Retinal pigment epithelial cell (primary cell): Measurements from ENCODE around the gene UNC13C.

ENCODE experiments used
- DNase-seq: peaks from one replicate; pipeline ENCODE4 v3.0.0-alpha.2; 2010; ENCODE audit warnings: low read depth
- H3K4me3 ChIP-seq: 2 replicates; pipeline ENCODE4 v1.5.1; 2011; ENCODE audit warnings: mild to moderate bottlenecking, low read length, control low read depth, moderate library complexity
- TF ChIP-seq, protein P1 (sequence below): conservative IDR thresholded peaks from 2 replicates; pipeline ENCODE4 v1.5.1; 2011; ENCODE audit warnings: low read depth, low read length, control low read depth, inconsistent platforms

Gene UNC13C

DNA sequence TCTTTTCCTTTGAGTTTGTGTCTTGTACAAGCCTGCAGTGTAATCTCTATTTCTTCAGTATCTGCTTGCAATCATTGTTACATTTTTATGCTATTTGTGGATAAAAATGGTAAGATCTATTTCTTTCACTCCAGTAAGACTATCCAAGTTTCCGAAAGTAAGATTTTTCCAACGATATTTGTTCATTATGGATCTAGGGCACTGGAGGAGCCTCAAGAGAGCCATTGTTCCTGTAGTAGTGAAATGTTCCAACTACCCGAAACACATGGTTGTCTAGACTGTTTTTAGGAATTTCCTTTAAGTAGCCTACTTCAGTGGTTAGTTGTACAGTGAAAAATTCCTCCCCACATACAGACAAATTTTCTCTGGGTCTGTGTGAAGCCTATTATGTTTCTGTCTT is 621.1 kb downstream of the UNC13C start:
- TF ChIP-seq, protein P1, sequence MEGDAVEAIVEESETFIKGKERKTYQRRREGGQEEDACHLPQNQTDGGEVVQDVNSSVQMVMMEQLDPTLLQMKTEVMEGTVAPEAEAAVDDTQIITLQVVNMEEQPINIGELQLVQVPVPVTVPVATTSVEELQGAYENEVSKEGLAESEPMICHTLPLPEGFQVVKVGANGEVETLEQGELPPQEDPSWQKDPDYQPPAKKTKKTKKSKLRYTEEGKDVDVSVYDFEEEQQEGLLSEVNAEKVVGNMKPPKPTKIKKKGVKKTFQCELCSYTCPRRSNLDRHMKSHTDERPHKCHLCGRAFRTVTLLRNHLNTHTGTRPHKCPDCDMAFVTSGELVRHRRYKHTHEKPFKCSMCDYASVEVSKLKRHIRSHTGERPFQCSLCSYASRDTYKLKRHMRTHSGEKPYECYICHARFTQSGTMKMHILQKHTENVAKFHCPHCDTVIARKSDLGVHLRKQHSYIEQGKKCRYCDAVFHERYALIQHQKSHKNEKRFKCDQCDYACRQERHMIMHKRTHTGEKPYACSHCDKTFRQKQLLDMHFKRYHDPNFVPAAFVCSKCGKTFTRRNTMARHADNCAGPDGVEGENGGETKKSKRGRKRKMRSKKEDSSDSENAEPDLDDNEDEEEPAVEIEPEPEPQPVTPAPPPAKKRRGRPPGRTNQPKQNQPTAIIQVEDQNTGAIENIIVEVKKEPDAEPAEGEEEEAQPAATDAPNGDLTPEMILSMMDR = no peak
- H3K4me3 ChIP-seq = no peak overlapping the region
- no peak for DNase-seq

DNA sequence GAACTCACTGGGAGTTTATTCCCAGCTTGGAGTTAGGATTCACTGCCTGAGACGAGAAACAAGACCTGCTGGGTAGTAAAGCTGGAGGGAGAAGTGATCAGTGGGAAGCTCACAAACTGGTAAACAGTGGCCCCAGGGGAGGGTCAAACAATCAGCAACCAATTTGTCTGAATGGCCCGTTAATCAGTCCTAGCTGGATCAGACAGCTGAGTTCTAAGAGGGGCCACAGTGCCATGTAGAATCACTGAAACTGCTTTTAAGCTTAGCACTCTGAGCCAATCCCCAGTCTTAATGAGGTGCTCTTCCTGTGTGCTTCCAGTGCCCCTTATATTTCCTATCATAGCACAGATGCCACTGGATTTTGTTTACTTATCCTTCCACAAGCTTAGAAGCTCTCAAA is 626.8 kb downstream of the UNC13C start:
- no peak for DNase-seq
- TF ChIP-seq, protein P1 = no peak
- no peak overlapping the region for H3K4me3 ChIP-seq

DNA sequence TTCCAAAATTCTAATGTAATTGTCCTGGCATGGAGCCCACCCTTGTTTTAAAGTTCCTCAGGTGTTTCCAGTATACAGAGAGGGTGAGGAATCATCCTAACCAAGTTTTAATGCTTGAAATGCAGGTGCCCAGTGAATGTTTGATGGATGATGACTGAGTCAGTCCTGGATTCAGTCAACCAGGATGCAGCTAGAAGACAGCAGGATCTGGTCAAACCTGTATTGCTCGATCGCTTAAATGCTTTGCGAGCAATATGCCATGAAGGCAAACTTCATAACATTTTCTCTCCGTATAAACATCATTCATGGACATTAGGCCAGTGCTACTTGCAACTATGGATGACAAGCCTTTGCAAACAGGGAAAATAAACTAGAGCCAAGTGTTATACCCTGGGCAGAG is 627.3 kb downstream of the UNC13C start:
- TF ChIP-seq, protein P1 = no peak
- DNase-seq = no peak
- H3K4me3 ChIP-seq = no peak overlapping the region

DNA sequence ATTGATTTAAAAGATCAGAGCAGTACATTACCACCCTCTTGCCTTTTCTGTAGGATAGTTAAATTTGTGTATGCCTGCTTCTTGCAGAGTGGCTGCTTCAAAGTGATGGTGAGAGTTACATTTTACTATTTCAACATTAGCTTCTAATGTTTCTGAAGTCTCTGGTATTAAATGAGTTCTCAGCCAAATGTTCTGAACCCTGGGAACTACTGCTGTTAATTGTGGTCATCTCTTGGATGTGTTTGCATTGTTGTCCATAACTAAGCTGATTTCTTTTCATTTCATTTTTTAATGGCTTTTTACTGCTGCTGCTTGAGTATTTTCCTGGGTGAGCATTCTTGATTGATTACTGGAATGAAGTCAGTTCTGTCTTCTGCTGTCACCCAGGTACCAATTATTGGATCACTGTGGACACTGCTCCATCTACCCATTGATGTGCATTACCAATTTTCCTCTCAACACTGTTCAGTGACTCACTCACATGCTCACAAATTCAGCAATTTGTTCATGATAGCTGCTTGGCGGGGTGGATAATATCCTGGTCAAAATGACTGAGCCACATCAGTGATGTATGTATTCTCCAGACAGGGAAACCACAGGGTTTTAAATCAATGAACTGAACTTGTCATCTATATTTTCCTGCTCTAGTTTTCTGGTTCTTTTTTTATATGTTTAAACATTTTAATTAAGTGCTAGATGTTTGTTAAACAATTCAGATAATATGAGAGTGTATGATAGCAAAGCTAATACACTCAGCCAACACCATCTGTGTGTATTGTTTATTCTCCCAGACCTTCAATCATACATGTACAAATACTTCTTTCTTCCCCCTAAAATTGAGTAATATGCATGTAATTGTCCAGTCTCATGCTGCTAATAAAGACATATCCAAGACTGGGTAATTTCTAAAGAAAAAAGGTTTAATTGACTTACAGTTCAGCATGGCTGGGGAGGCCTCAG is 630.9 kb downstream of the UNC13C start:
- DNase-seq = no peak
- TF ChIP-seq, protein P1 = no peak
- H3K4me3 ChIP-seq = no peak overlapping the region

DNA sequence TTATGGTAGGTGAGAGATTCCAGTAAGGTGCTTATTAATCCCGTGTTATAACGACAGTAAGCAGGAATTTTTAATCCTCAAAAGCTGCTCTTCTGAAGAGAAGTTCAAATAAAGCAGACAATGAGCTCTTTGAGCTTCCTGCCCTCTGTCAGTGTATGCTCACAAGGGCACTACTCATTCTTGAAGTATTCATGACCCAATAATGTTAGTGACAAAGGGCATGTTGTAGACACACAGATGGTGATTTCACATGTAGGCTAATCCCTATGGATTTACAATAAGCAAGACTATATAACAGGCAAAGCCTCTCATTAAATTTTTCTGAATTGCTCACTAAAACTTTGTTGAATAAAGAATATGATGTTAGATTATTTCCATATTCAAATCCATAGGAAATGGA is 639.9 kb downstream of the UNC13C start:
- no peak overlapping the region for H3K4me3 ChIP-seq
- TF ChIP-seq, protein P1 = no peak
- no peak for DNase-seq

DNA sequence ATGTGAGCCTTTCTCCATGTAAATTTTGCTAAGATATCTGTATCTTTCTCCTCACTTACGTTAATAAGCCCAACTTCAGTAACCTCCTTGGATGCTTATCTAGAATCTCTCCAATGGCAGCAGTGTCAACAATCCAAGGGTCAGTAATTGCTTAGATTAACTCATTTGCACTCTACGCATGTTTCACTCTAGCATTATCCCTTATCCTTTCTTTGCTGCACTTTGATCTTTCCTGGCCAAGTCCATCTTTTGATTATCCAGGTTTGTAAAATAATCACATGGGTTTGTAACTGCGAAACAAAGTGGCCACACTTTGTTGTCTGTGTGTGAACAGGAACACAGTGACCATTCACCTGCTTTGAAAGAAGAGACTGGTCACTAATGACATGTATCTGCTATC is 640.9 kb downstream of the UNC13C start:
- no peak overlapping the region for H3K4me3 ChIP-seq
- TF ChIP-seq, protein P1 = no peak
- no peak for DNase-seq

DNA sequence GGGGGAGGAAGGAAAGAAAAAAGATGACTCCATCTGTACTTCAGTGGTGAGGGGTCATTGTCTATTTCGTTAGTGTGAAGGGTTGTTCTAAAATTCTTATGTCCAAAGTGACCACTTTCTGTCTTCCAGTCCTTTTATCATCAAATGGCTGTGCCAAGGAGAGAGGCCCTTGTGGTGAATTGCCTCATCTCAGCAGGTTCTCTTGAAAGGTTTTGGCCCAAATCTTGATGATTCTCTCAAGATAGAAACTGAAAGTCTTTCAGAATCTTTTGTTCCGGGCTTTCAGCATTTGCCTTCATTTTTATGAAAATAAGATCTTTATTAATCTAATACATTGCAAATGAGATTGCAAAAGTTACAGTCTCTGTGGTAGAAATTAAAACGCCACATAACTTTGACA is 642.7 kb downstream of the UNC13C start:
- DNase-seq = no peak
- no peak overlapping the region for H3K4me3 ChIP-seq
- TF ChIP-seq, protein P1 = no peak
